Stimulated activated CD8-positive, alpha-beta memory T cell treated with anti-CD3 and anti-CD28 coated beads, Interleukin-7, amount 100 ng/mL, for 1 hour (primary cell): ENCODE data around the gene DLGAP1.
A peak's percentile ranks its signal among the peaks of the same experiment; 100 is the strongest.

Source experiments
- DNase-seq, 2 donors: peaks; one replicate each; pipeline ENCODE4 v3.0.0-alpha.2; 2020; ENCODE audit warnings: low read depth in 2 of 2

The DLGAP1 gene

GRCh38 chr18:3468833-3469232 lies 986.3 kb downstream of the DLGAP1 start:
- DNase-seq: no peak

GRCh38 chr18:3468066-3468705 lies 986.9 kb downstream of the DLGAP1 start:
- no peak for DNase-seq

- DNase-seq: no peak
Measured at GRCh38 chr18:3466872-3467271, 988.2 kb downstream of the DLGAP1 start.

GRCh38 chr18:3466045-3466444 lies 989.1 kb downstream of the DLGAP1 start:
- no peak for DNase-seq

- DNase-seq: no peak
Measured at GRCh38 chr18:3463051-3463450, 992.1 kb downstream of the DLGAP1 start.

- DNase-seq: no peak
Measured at GRCh38 chr18:3461704-3462103, 993.4 kb downstream of the DLGAP1 start.

GRCh38 chr18:3460823-3461398 lies 994.2 kb downstream of the DLGAP1 start:
- DNase-seq: no peak

- DNase-seq: no peak
Measured at GRCh38 chr18:3458952-3459853, 995.9 kb downstream of the DLGAP1 start.

GRCh38 chr18:3458378-3458777 lies 996.7 kb downstream of the DLGAP1 start:
- no peak for DNase-seq

- DNase-seq: no peak
Measured at GRCh38 chr18:3457261-3457724, 997.8 kb downstream of the DLGAP1 start.

GRCh38 chr18:3456686-3457069 lies 998.4 kb downstream of the DLGAP1 start:
- DNase-seq: no peak

- DNase-seq: no peak
Measured at GRCh38 chr18:3455907-3456685, 999.0 kb downstream of the DLGAP1 start.

GRCh38 chr18:3455090-3455635 lies 999.9 kb downstream of the DLGAP1 start:
- DNase-seq: no peak

GRCh38 chr18:3454365-3455089 lies 1000.6 kb downstream of the DLGAP1 start:
- no peak for DNase-seq

- no peak for DNase-seq
Measured at GRCh38 chr18:3453540-3454364, 1001.4 kb downstream of the DLGAP1 start.

- no peak for DNase-seq
Measured at GRCh38 chr18:3452750-3453539, 1002.2 kb downstream of the DLGAP1 start.

GRCh38 chr18:3451989-3452749 lies 1002.9 kb downstream of the DLGAP1 start:
- no peak for DNase-seq

GRCh38 chr18:3451183-3451988 lies 1003.7 kb downstream of the DLGAP1 start:
- DNase-seq: peak; percentile 63 to 70
